Suppressor macrophage (primary cell): ENCODE results near the gene CCDC171.
"Not testable (repeated sequence)": the region's sequence is repeated elsewhere in the genome, so short reads cannot be mapped to it uniquely, and the experiment has no call there.

Experiments used
- DNase-seq, 4 experiments: peaks; one replicate each; pipeline ENCODE4 v3.0.0-alpha.2; 2020 to 2022

CCDC171 gene

GRCh38 chr9:15764131-15764530 is 211.3 kb downstream of the CCDC171 start:
- DNase-seq = no peak

GRCh38 chr9:15769547-15769946 is 216.7 kb downstream of the CCDC171 start:
- DNase-seq = no peak

GRCh38 chr9:15778861-15779260 is 226.0 kb downstream of the CCDC171 start:
- no peak for DNase-seq

GRCh38 chr9:15782106-15782505 is 229.3 kb downstream of the CCDC171 start:
- DNase-seq = no peak

- DNase-seq = no peak
Observed at GRCh38 chr9:15785584-15785983, 232.7 kb downstream of the CCDC171 start.

- DNase-seq = no peak
Observed at GRCh38 chr9:15786616-15787015, 233.8 kb downstream of the CCDC171 start.

GRCh38 chr9:15810219-15810899 is 257.5 kb downstream of the CCDC171 start:
- DNase-seq = not testable (repeated sequence)

GRCh38 chr9:15813076-15813475 is 260.2 kb downstream of the CCDC171 start:
- no peak for DNase-seq

- no peak for DNase-seq
Observed at GRCh38 chr9:15824310-15824709, 271.5 kb downstream of the CCDC171 start.

DNA sequence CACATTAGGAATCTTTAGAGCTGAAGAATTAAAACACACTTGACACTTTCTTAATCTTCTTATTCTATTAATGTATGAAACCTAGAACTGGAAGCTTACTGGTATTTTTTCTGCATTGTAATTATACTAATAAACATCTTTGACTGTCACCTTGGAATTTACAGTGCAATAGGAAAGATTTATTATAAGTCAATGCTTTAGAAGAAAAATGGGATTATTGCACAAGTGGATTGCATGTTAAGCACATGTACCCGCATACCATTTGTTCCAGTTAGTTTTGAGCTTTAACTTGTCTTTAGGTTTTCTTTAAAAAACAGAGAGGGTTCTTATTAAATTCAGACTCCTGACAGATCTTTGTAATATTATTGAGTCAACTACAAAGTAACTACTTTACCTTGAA is 278.5 kb downstream of the CCDC171 start:
- no peak for DNase-seq

DNA sequence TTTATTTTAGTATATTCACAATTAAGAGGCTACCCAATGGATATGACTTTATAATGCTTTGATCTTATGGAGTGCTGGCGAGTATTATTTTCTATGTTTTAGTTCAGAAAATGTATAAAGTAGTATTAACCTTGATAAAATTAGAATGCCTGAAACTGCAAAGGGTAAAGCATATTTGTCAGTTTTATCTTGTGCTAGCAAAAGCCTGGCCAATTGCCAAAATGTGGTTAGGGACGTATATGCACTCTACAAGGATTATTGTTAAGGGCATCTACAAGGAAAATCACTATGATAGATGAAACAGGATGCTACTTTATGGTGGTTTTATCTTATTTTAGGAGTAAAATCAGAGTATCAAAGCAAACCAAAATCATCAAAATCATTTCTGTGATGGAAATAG is 281.7 kb downstream of the CCDC171 start:
- peak in 1 of 4 experiments; percentile 13 for DNase-seq

DNA sequence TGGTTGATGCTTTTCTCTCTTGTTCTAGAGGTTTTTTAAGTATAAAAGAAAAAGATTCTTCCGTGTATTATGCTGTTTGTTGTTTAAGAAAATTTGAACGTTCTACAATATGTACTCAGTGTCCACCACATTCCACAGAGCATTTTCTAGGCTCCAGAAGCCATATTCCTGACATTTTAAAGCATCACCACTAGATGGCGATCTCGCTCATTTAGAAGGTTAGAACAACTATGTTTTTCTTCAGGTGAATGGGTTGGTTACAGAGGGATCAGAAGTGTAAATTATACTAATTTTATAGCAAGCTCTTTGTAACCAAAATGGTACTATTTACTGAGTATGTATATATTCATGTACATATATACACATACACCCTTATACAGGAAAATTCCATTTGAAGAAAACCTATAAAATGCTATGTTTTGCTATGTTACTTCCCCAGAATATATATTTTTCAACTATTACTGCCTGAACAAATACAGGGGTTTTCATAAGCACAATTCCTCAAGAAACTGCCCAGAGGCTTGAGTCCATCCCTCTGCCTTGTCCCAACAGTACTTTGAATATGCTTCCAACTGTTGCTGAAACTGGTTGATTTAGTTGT is 284.3 kb downstream of the CCDC171 start:
- peak; percentile 30 to 75 (median 48) for DNase-seq

GRCh38 chr9:15842051-15842450 is 289.2 kb downstream of the CCDC171 start:
- no peak for DNase-seq

DNA sequence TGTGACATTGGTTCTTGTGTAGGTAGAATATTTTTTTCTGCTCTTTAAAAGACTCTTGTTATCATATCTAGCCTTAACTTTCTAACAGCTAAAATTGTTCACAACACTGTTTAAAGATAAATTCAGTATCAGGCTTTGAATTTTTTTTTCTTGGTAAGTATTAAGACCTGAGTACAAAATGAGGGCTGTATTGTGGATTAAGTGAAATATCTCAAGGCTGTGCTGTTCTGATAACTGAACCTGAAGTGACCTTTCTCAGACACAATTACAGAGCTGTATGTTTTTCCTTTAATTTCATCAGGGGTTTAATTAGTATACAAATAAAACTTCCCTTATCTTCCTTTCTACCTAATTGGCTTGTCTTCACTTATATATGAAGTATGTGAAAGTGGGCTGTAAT is 290.5 kb downstream of the CCDC171 start:
- DNase-seq = no peak

DNA sequence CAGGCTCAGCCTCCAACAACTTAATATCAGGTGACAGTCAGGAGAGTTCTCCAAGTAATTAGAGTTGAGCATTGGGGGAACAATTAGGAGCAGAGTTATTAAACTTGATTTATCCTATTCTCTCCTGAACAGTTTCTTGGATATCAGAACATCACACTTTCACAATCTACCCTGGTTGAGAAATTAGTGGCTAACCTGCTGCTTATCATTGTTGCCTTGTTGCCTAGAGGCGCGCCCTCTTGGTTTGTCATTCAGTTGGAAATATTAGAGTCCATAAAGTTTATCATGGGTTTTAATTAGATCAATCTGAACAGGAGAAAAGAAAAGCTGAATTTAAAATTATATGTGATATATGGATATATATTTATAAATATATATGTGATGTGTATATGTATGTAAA is 291.1 kb downstream of the CCDC171 start:
- DNase-seq = no peak

GRCh38 chr9:15846611-15847010 is 293.8 kb downstream of the CCDC171 start:
- no peak for DNase-seq

DNA sequence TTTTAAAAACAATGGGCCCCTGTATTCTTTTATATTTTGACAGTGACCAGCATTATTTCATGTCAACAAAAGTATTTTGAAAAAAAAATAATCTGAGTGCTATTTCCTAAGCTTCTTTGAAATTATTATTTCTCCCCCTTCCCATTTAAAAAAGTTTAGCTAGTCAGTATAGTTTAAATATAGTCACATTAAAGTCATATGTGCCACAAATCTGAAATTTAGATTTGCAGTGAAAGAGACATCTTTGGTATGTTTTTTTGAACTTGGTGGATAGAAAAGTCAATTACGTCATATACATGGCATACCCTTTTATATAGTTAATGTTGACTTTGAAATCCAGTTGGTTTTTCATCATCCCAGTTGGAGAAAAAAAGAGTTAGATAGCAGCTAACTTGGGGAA is 297.0 kb downstream of the CCDC171 start:
- no peak for DNase-seq

GRCh38 chr9:15851766-15852165 is 298.9 kb downstream of the CCDC171 start:
- DNase-seq = no peak

- DNase-seq = no peak
Observed at GRCh38 chr9:15856591-15856990, 303.7 kb downstream of the CCDC171 start.

GRCh38 chr9:15867334-15867733 is 314.5 kb downstream of the CCDC171 start:
- DNase-seq = no peak

GRCh38 chr9:15867988-15868387 is 315.1 kb downstream of the CCDC171 start:
- no peak for DNase-seq

- DNase-seq = peak; percentile 7 to 70 (median 44)
Observed at GRCh38 chr9:15873573-15874177, 320.8 kb downstream of the CCDC171 start.

DNA sequence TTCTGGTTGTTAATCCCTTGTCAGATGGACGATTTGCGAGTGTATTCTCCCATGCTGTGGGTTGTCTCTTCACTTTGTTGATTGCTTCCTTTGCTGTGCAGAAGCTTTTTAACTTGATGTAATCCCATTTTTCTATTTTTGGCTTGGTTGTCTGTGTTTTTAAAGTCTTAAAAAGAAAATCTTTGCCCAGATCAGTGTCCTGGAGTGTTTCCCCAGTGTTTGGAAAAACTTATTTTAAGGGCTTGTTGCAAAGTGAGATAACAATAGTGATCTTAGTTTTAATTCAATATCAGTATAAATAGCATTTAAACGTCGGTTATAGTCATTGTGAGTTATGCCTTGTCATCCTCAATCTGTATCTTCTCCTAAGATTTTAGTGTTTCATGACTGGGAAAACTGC is 329.5 kb downstream of the CCDC171 start:
- no peak for DNase-seq

GRCh38 chr9:15882883-15883282 is 330.0 kb downstream of the CCDC171 start:
- no peak for DNase-seq
